Neural progenitor cell (in vitro differentiated cells): ENCODE data around the gene EPHB3. TPM values are rescaled to one million over a fixed set of nuclear protein-coding genes. Genes with fewer than 3 reads are reported as not detected.

Source experiments
- DNase-seq: peaks from one replicate; pipeline ENCODE4 v3.0.0-alpha.2; 2016; ENCODE audit warnings: low spot score
- H2AFZ ChIP-seq: fragments of 200-600 bp; sonication (generic); replicated peaks from 2 replicates; pipeline ENCODE4 v1.6.1; 2016; ENCODE audit warnings: antibody characterized with exemption
- H3F3A ChIP-seq: fragments of 200-600 bp; sonication (generic); 2 replicates; pipeline ENCODE4 v1.6.1; 2016; ENCODE audit warnings: antibody characterized with exemption, low read depth
- H3K27ac ChIP-seq: fragments of 200-600 bp; sonication (generic); 2 replicates; pipeline ENCODE4 v1.5.1; 2016; ENCODE audit warnings: mild to moderate bottlenecking
- H3K27me3 ChIP-seq: fragments of 200-600 bp; sonication (generic); 2 replicates; pipeline ENCODE4 v1.6.1; 2016; ENCODE audit warnings: mild to moderate bottlenecking, moderate library complexity
- H3K36me3 ChIP-seq: fragments of 200-600 bp; sonication (generic); 2 replicates; pipeline ENCODE4 v1.5.1; 2016
- H3K4me1 ChIP-seq: fragments of 200-600 bp; sonication (generic); 2 replicates; pipeline ENCODE4 v1.6.1; 2016; ENCODE audit warnings: mixed run types
- H3K4me2 ChIP-seq: fragments of 200-600 bp; sonication (generic); 2 replicates; pipeline ENCODE4 v1.6.1; 2016
- H3K4me3 ChIP-seq: fragments of 200-600 bp; sonication (generic); 2 replicates; pipeline ENCODE4 v1.5.1; 2016
- H3K79me2 ChIP-seq: fragments of 200-600 bp; sonication (generic); 2 replicates; pipeline ENCODE4 v1.6.1; 2016; ENCODE audit warnings: low read depth
- H3K9ac ChIP-seq: fragments of 200-600 bp; sonication (generic); 2 replicates; pipeline ENCODE4 v1.6.1; 2016
- H3K9me3 ChIP-seq: fragments of 200-600 bp; sonication (generic); 2 replicates; pipeline ENCODE4 v1.5.1; 2016; ENCODE audit warnings: low read depth
- H4K20me1 ChIP-seq: fragments of 200-600 bp; sonication (generic); 2 replicates; pipeline ENCODE4 v1.6.1; 2016; ENCODE audit warnings: low read depth
- H3K27ac Mint-ChIP-seq: 3 replicates; pipeline ENCODE4 v1.8.0; 2021; ENCODE audit warnings: mixed read lengths
- H3K27me3 Mint-ChIP-seq: 2 replicates; pipeline ENCODE4 v1.8.0; 2022; ENCODE audit warnings: low read depth, mild to moderate bottlenecking, inconsistent platforms, moderate library complexity, mixed read lengths; ENCODE audit not compliant: insufficient read depth
- H3K36me3 Mint-ChIP-seq: 3 replicates; pipeline ENCODE4 v1.8.0; 2021; ENCODE audit warnings: mixed read lengths
- H3K4me1 Mint-ChIP-seq: 3 replicates; pipeline ENCODE4 v1.8.0; 2021; ENCODE audit warnings: mixed read lengths
- H3K4me3 Mint-ChIP-seq: 3 replicates; pipeline ENCODE4 v1.8.0; 2021; ENCODE audit warnings: mild to moderate bottlenecking, moderate library complexity, mixed read lengths
- H3K9me3 Mint-ChIP-seq: 3 replicates; pipeline ENCODE4 v1.8.0; 2020; ENCODE audit warnings: mixed read lengths
- CTCF ChIP-seq: fragments of 200-600 bp; sonication (generic); IDR thresholded peaks from 2 replicates; pipeline ENCODE4 v1.5.1; 2017; ENCODE audit warnings: antibody characterized with exemption, mild to moderate bottlenecking
- EZH2 ChIP-seq: fragments of 200-600 bp; sonication (generic); IDR thresholded peaks from 2 replicates; pipeline ENCODE4 v1.6.1; 2017; ENCODE audit warnings: antibody characterized with exemption, mild to moderate bottlenecking, moderate library complexity
- EZH2phosphoT487 ChIP-seq: fragments of 200-600 bp; sonication (generic); IDR thresholded peaks from 2 replicates; pipeline ENCODE4 v1.6.1; 2017; ENCODE audit warnings: antibody characterized with exemption
- total RNA-seq: library from RNA; depleted of rRNA; stranded (reverse); fragments of >200 nt; gene quantifications from 2 replicates; pipeline ENCODE4 v1.2.3, GENCODE V29; 2015; ENCODE audit warnings: low replicate concordance

Gene EPHB3
- total RNA-seq, 1 donor from 2014 or later, result 2.3 TPM

GRCh38 chr3:184597829-184598573, 36.4 kb downstream of the EPHB3 start:
- H3K4me1 Mint-ChIP-seq, result peaks cover 41% of the 10 kb centered on the region

GRCh38 chr3:184598574-184598927, 37.0 kb downstream of the EPHB3 start:
- Histone ChIP-seq H2AFZ (no peak overlapping the region), H3F3A (peaks cover 27% of the 10 kb centered on the region), H3K27me3 (peaks cover 53% of the 10 kb centered on the region), H3K4me3 (no peak overlapping the region), H3K4me2 (no peak overlapping the region), H3K79me2 (no peaks in the 10 kb centered on the region), H3K9ac (no peak overlapping the region), H3K4me1 (peaks cover 44% of the 10 kb centered on the region), H3K27ac (no peak overlapping the region), H4K20me1 (peaks cover 10% of the 10 kb centered on the region), H3K36me3 (no peaks in the 10 kb centered on the region), H3K9me3 (no peaks in the 10 kb centered on the region)
- no peaks in the 10 kb centered on the region for H3K36me3 Mint-ChIP-seq
- no peaks in the 10 kb centered on the region for H3K9me3 Mint-ChIP-seq
- peaks cover 41% of the 10 kb centered on the region for H3K4me1 Mint-ChIP-seq
- H3K27ac Mint-ChIP-seq, result no peak overlapping the region
- TF ChIP-seq CTCF, result no peak
- TF ChIP-seq EZH2, result no peak
- TF ChIP-seq EZH2phosphoT487, result no peak
- H3K4me3 Mint-ChIP-seq, result no peak overlapping the region
- peaks cover 33% of the 10 kb centered on the region for H3K27me3 Mint-ChIP-seq
- no peak for DNase-seq

More at GRCh38 chr3:184597829-184598573, 36.4 kb downstream of the EPHB3 start:
- Histone ChIP-seq H3K9ac (no peak overlapping the region), H3K27me3 (peaks cover 47% of the 10 kb centered on the region), H3K9me3 (no peaks in the 10 kb centered on the region), H3F3A (peaks cover 27% of the 10 kb centered on the region), H3K4me3 (no peak overlapping the region), H3K4me2 (no peak overlapping the region), H3K79me2 (no peaks in the 10 kb centered on the region), H2AFZ (no peak overlapping the region), H3K36me3 (no peaks in the 10 kb centered on the region), H4K20me1 (peaks cover 6% of the 10 kb centered on the region), H3K4me1 (peaks cover 44% of the 10 kb centered on the region), H3K27ac (no peak overlapping the region)
- Mint-ChIP-seq H3K36me3 (no peaks in the 10 kb centered on the region), H3K27ac (no peak overlapping the region), H3K4me3 (no peak overlapping the region), H3K9me3 (no peaks in the 10 kb centered on the region), H3K27me3 (peaks cover 30% of the 10 kb centered on the region)
- DNase-seq, result no peak
- TF ChIP-seq EZH2 (no peak), EZH2phosphoT487 (no peak), CTCF (no peak)

- H3K9me3 Mint-ChIP-seq, result no peaks in the 10 kb centered on the region
- no peaks in the 10 kb centered on the region for H3K36me3 Mint-ChIP-seq
- Histone ChIP-seq H3K79me2 (no peaks in the 10 kb centered on the region), H3K4me1 (peaks cover 41% of the 10 kb centered on the region), H3F3A (peaks cover 30% of the 10 kb centered on the region), H2AFZ (no peak overlapping the region), H4K20me1 (peaks cover 10% of the 10 kb centered on the region), H3K36me3 (no peaks in the 10 kb centered on the region), H3K27me3 (peaks cover 58% of the 10 kb centered on the region), H3K4me3 (no peak overlapping the region), H3K4me2 (no peak overlapping the region), H3K9ac (no peak overlapping the region), H3K27ac (no peak overlapping the region), H3K9me3 (no peaks in the 10 kb centered on the region)
- no peak for TF ChIP-seq EZH2
- peaks cover 38% of the 10 kb centered on the region for H3K4me1 Mint-ChIP-seq
- peaks cover 32% of the 10 kb centered on the region for H3K27me3 Mint-ChIP-seq
- H3K4me3 Mint-ChIP-seq, result no peak overlapping the region
- H3K27ac Mint-ChIP-seq, result no peak overlapping the region
- DNase-seq, result no peak
Observed at GRCh38 chr3:184599143-184599542, 37.6 kb downstream of the EPHB3 start.

GRCh38 chr3:184600685-184601377, 39.2 kb downstream of the EPHB3 start:
- Histone ChIP-seq H2AFZ (no peak overlapping the region), H3K9ac (no peak overlapping the region), H3K27ac (no peak overlapping the region), H3K4me3 (peak overlapping the region; percentile 55), H3K79me2 (no peaks in the 10 kb centered on the region), H3K27me3 (peaks cover 75% of the 10 kb centered on the region), H3K9me3 (no peaks in the 10 kb centered on the region), H3K36me3 (no peaks in the 10 kb centered on the region), H3K4me2 (peak overlapping the region; percentile 92), H3K4me1 (peaks cover 35% of the 10 kb centered on the region), H3F3A (peaks cover 30% of the 10 kb centered on the region), H4K20me1 (peaks cover 10% of the 10 kb centered on the region)
- no peaks in the 10 kb centered on the region for H3K9me3 Mint-ChIP-seq
- DNase-seq, result no peak
- H3K36me3 Mint-ChIP-seq, result no peaks in the 10 kb centered on the region
- TF ChIP-seq EZH2phosphoT487, result no peak
- TF ChIP-seq EZH2, result no peak
- TF ChIP-seq CTCF, result no peak
- peaks cover 32% of the 10 kb centered on the region for H3K27me3 Mint-ChIP-seq
- H3K4me3 Mint-ChIP-seq, result peak overlapping the region; percentile 74
- H3K27ac Mint-ChIP-seq, result no peak overlapping the region
- peaks cover 39% of the 10 kb centered on the region for H3K4me1 Mint-ChIP-seq
